K562 (cell line): Measurements from ENCODE around the gene SIRT2. TPM values are rescaled to one million over a fixed set of nuclear protein-coding genes. Genes with fewer than 3 reads are reported as not detected.

ENCODE experiments used
- ASH1L ChIP-seq: fragments of 450-650 bp; IDR thresholded peaks from 2 replicates; pipeline ENCODE4 v1.6.1; 2018; ENCODE audit warnings: borderline replicate concordance, mild to moderate bottlenecking, low read depth; ENCODE audit not compliant: partially characterized antibody
- DDX20 ChIP-seq: fragments of 450-650 bp; IDR thresholded peaks from 2 replicates; pipeline ENCODE4 v1.6.1; 2016; ENCODE audit warnings: missing genetic modification characterization, low read depth, mild to moderate bottlenecking, missing compliant biosample characterization, moderate library complexity
- GATA2 ChIP-seq: sonication (generic); formaldehyde crosslinking; IDR thresholded peaks from 2 replicates; pipeline ENCODE4 v1.4.0; 2020; ENCODE audit warnings: mild to moderate bottlenecking, missing genetic modification reagents
- MECOM ChIP-seq: fragments of 250-450 bp; sonication (Bioruptor Pico); IDR thresholded peaks from 2 replicates; pipeline ENCODE4 v1.8.0; 2022; ENCODE audit warnings: inconsistent platforms
- NKRF ChIP-seq: fragments of 450-650 bp; IDR thresholded peaks from 2 replicates; pipeline ENCODE4 v1.6.1; 2016; ENCODE audit warnings: borderline replicate concordance
- SMARCE1 ChIP-seq: fragments of 450-650 bp; IDR thresholded peaks from 2 replicates; pipeline ENCODE4 v1.7.1; 2016; ENCODE audit warnings: mild to moderate bottlenecking
- SREBF1 ChIP-seq: fragments of 150-350 bp; IDR thresholded peaks from 2 replicates; pipeline ENCODE4 v1.6.1; 2014; ENCODE audit warnings: antibody characterized with exemption, low read depth, low read length, borderline replicate concordance
- TRIM28 ChIP-seq: fragments of 450-650 bp; IDR thresholded peaks from 2 replicates; pipeline ENCODE4 v1.6.1; 2017
- ZBTB40 ChIP-seq, 2 experiments: fragments of 450-650 bp in 1 of 2; sonication (generic) in 1 of 2; formaldehyde crosslinking in 1 of 2; IDR thresholded peaks; 2 replicates each; pipeline versions ENCODE4 v1.7.1 to v1.9.0; 2016 to 2022; ENCODE audit warnings: inconsistent platforms in 1 of 2, mild to moderate bottlenecking in 1 of 2, missing genetic modification reagents in 1 of 2
- ZNF445 ChIP-seq: fragments of 250-450 bp; sonication (Bioruptor Pico); IDR thresholded peaks from 2 replicates; pipeline ENCODE4 v1.4.0; 2020; ENCODE audit warnings: low read depth, mild to moderate bottlenecking, moderate library complexity
- ZNF512 ChIP-seq: IDR thresholded peaks from 2 replicates; pipeline ENCODE4 v1.6.1; 2016; ENCODE audit warnings: missing genetic modification characterization, missing compliant biosample characterization
- ZNF655 ChIP-seq: fragments of 250-450 bp; sonication (Bioruptor Pico); IDR thresholded peaks from 2 replicates; pipeline ENCODE4 v1.5.0; 2021
- polyA plus RNA-seq, 8 experiments: library from polyadenylated mRNA; depleted of rRNA in 4 of 8; stranded (reverse) in 5 of 8; unstranded in 3 of 8; fragments of >200 nt; fragmentation: Nextera tagmentation in 2 of 8; fragmentation: Illumina TruSeq in 1 of 8; extraction: Ambion mirVana in 2 of 8; extraction: Trizol in 1 of 8; gene quantifications; 2 replicates each; pipeline versions ENCODE4 v1.2.1 to v1.2.3, GENCODE V29; 2011 to 2014; ENCODE audit warnings: inconsistent platforms in 1 of 8, missing spikeins in 1 of 8
- total RNA-seq, 7 experiments: library from RNA; depleted of rRNA in 6 of 7; stranded (reverse); fragments of >200 nt in 6 of 7; fragmentation: Illumina TruSeq in 2 of 7; extraction: Trizol in 2 of 7; gene quantifications; 2 replicates each; pipeline versions ENCODE4 v1.2.1 to v1.2.3, GENCODE V29; 2011 to 2021; ENCODE audit warnings: low replicate concordance in 1 of 7

Gene SIRT2
- total and polyA plus RNA-seq, 9 of the 15 experiments (the other 6 are each of a cell fraction or from before 2014, with no cell fraction given) = 2.3 to 35.2 (median 22.9) TPM

GRCh38 chr19:38900743-38901190 lies 1.3 kb upstream of the SIRT2 start (continued):
- TF ChIP-seq ZNF512 (tag) (peak; percentile 80), TRIM28 (no peak), DDX20 (no peak), ZNF445 (CRISPR knock-in tag) (no peak), SREBF1 (no peak), NKRF (peak; percentile 13; the same call in 1 of the 2 replicates), ASH1L (no peak), SMARCE1 (peak; percentile 75; the same call in 1 of the 2 replicates), GATA2 (CRISPR knock-in tag) (peak; percentile 34; the same call in 1 of the 2 replicates), MECOM (CRISPR knock-in tag) (no peak), ZNF655 (CRISPR knock-in tag) (no peak), ZBTB40 (IDR thresholded peaks at IDR 0.05) (peak; percentile 39; the same call in 1 of the 2 replicates), ZBTB40 (CRISPR knock-in tag; IDR thresholded peaks at IDR 0.05) (no peak)
